ENCODE data around the gene BCL2L2.

GRCh38 chr14:23284654-23285529 lies 21.7 kb upstream of the BCL2L2 start:
- no peak for TF ChIP-seq CTCF (IDR thresholded peaks at IDR 0.05; ENCODE audit: low read depth, low read length)
- no peak for TF ChIP-seq POLR2A (IDR thresholded peaks at IDR 0.05; ENCODE audit: extremely low read depth, insufficient read length)
- no peak for TF ChIP-seq MAX (IDR thresholded peaks at IDR 0.05; ENCODE audit: low read depth, low read length)
- no peak for TF ChIP-seq MYC (IDR thresholded peaks at IDR 0.05; ENCODE audit: low read depth, low read length)

Measured in NB4 (cell line).